ENCODE results near the gene MUCL1. TPM values are rescaled to one million over a fixed set of nuclear protein-coding genes. Genes with fewer than 3 reads are reported as not detected.
"Not testable (repeated sequence)": the region's sequence is repeated elsewhere in the genome, so short reads cannot be mapped to it uniquely, and the experiment has no call there.

The MUCL1 gene
- total RNA-seq, 2 experiments from 2014 or later: not detected

GRCh38 chr12:54868690-54869089 is 14.4 kb downstream of the MUCL1 start:
- H3K4me1 Mint-ChIP-seq: peaks cover 2% of the 10 kb centered on the region
- no peak overlapping the region for H3K4me3 Mint-ChIP-seq
- ATAC-seq (no peak), DNase-seq (no peak)
- H3K27ac Mint-ChIP-seq: no peak overlapping the region
- CTCF ChIA-PET: no interaction called here
- no peaks in the 10 kb centered on the region for H3K36me3 Mint-ChIP-seq
- no peaks in the 10 kb centered on the region for H3K9me3 Mint-ChIP-seq (ENCODE audit: low read depth)
- peaks cover 44% of the 10 kb centered on the region for H3K27me3 Mint-ChIP-seq

- CTCF ChIA-PET: no interaction called here
These were observed 15.7 kb downstream of the MUCL1 start for GRCh38 chr12:54870048-54870447.

GRCh38 chr12:54870617-54871016 is 16.3 kb downstream of the MUCL1 start:
- no peak for DNase-seq
- Mint-ChIP-seq H3K27ac (no peak overlapping the region), H3K27me3 (peaks cover 38% of the 10 kb centered on the region), H3K4me3 (no peak overlapping the region), H3K9me3 (ENCODE audit: low read depth) (no peaks in the 10 kb centered on the region), H3K36me3 (no peaks in the 10 kb centered on the region), H3K4me1 (no peaks in the 10 kb centered on the region)
- CTCF ChIA-PET: no interaction called here
- ATAC-seq: no peak

More at GRCh38 chr12:54870048-54870447, 15.7 kb downstream of the MUCL1 start:
- Mint-ChIP-seq H3K9me3 (ENCODE audit: low read depth) (no peaks in the 10 kb centered on the region), H3K27me3 (peaks cover 42% of the 10 kb centered on the region), H3K4me1 (no peaks in the 10 kb centered on the region), H3K4me3 (no peak overlapping the region), H3K36me3 (no peaks in the 10 kb centered on the region), H3K27ac (no peak overlapping the region)
- ATAC-seq: no peak
- no peak for DNase-seq

GRCh38 chr12:54879150-54879549 is 24.8 kb downstream of the MUCL1 start:
- Mint-ChIP-seq H3K4me3 (no peak overlapping the region), H3K27me3 (peaks cover 14% of the 10 kb centered on the region), H3K27ac (no peak overlapping the region), H3K9me3 (ENCODE audit: low read depth) (no peaks in the 10 kb centered on the region), H3K36me3 (no peaks in the 10 kb centered on the region), H3K4me1 (peaks cover 4% of the 10 kb centered on the region)
- no peak for ATAC-seq
- CTCF ChIA-PET: no interaction called here
- DNase-seq: no peak

- CTCF ChIA-PET: no interaction called here
- no peak for DNase-seq
- no peak for ATAC-seq
- H3K9me3 Mint-ChIP-seq (ENCODE audit: low read depth): no peaks in the 10 kb centered on the region
- H3K27me3 Mint-ChIP-seq: peaks cover 13% of the 10 kb centered on the region
- no peak overlapping the region for H3K4me3 Mint-ChIP-seq
- H3K27ac Mint-ChIP-seq: no peak overlapping the region
- no peaks in the 10 kb centered on the region for H3K36me3 Mint-ChIP-seq
- H3K4me1 Mint-ChIP-seq: peaks cover 4% of the 10 kb centered on the region
These were observed 25.3 kb downstream of the MUCL1 start for GRCh38 chr12:54879579-54879978.

- ATAC-seq (no peak), DNase-seq (no peak)
- no peak overlapping the region for H3K27ac Mint-ChIP-seq
- CTCF ChIA-PET: interaction anchor here (1.1 to 1.5 kb wide), 3 partner anchors 9 to 53 kb away, joined by 3 read pairs; no protein-coding TSS in a partner anchor
- H3K4me3 Mint-ChIP-seq: no peak overlapping the region
- H3K36me3 Mint-ChIP-seq: no peaks in the 10 kb centered on the region
- H3K9me3 Mint-ChIP-seq (ENCODE audit: low read depth): no peaks in the 10 kb centered on the region
- H3K4me1 Mint-ChIP-seq: peaks cover 4% of the 10 kb centered on the region
- peaks cover 13% of the 10 kb centered on the region for H3K27me3 Mint-ChIP-seq
These were observed 27.8 kb downstream of the MUCL1 start for GRCh38 chr12:54882079-54882478.

GRCh38 chr12:54882597-54882996 is 28.3 kb downstream of the MUCL1 start:
- not testable (repeated sequence) for ATAC-seq; H3K9me3 Mint-ChIP-seq (ENCODE audit: low read depth); H3K4me3 Mint-ChIP-seq; H3K27ac Mint-ChIP-seq; H3K36me3 Mint-ChIP-seq; DNase-seq; H3K4me1 Mint-ChIP-seq
- CTCF ChIA-PET: interaction anchor here (1.1 to 1.2 kb wide), 2 partner anchors 8 to 50 kb away, joined by 3 read pairs; no protein-coding TSS in a partner anchor
- peaks cover 13% of the 10 kb centered on the region for H3K27me3 Mint-ChIP-seq

- H3K27me3 Mint-ChIP-seq; ATAC-seq; H3K36me3 Mint-ChIP-seq; H3K27ac Mint-ChIP-seq; H3K4me3 Mint-ChIP-seq; H3K4me1 Mint-ChIP-seq; CTCF ChIA-PET; H3K9me3 Mint-ChIP-seq (ENCODE audit: low read depth); DNase-seq: not testable (repeated sequence)
These were observed 34.1 kb downstream of the MUCL1 start for GRCh38 chr12:54888428-54888827.

- ATAC-seq: no peak
- H3K4me1 Mint-ChIP-seq: no peaks in the 10 kb centered on the region
- H3K27ac Mint-ChIP-seq: no peak overlapping the region
- no peaks in the 10 kb centered on the region for H3K36me3 Mint-ChIP-seq
- no peaks in the 10 kb centered on the region for H3K9me3 Mint-ChIP-seq (ENCODE audit: low read depth)
- no peak for DNase-seq
- CTCF ChIA-PET: interaction anchor here (1.0 kb wide), 1 partner anchor 8 kb away, joined by 3 read pairs; no protein-coding TSS in a partner anchor
- H3K27me3 Mint-ChIP-seq: peaks cover 7% of the 10 kb centered on the region
- H3K4me3 Mint-ChIP-seq: no peak overlapping the region
These were observed 36.0 kb downstream of the MUCL1 start for GRCh38 chr12:54890339-54890738.

GRCh38 chr12:54891717-54892478 is 37.6 kb downstream of the MUCL1 start:
- no peak overlapping the region for H3K4me3 Mint-ChIP-seq
- H3K27ac Mint-ChIP-seq: no peak overlapping the region
- CTCF ChIA-PET: no interaction called here
- no peak for DNase-seq
- no peaks in the 10 kb centered on the region for H3K36me3 Mint-ChIP-seq
- H3K9me3 Mint-ChIP-seq (ENCODE audit: low read depth): no peaks in the 10 kb centered on the region
- no peaks in the 10 kb centered on the region for H3K4me1 Mint-ChIP-seq
- no peaks in the 10 kb centered on the region for H3K27me3 Mint-ChIP-seq
- ATAC-seq: no peak

Other genes starting within 250 kb of the MUCL1 start
- gene LACRT, start 219.6 kb upstream of the MUCL1 start, total RNA-seq: not detected
- gene DCD, start 206.2 kb upstream of the MUCL1 start, total RNA-seq: not detected
- gene TESPA1, start 130.2 kb downstream of the MUCL1 start, total RNA-seq: 10 to 100 TPM; 65.9 to 74.6 TPM
- not detected for gene NEUROD4, start 165.5 kb downstream of the MUCL1 start, total RNA-seq